Upper lobe of left lung (tissue), 4 donors: ENCODE measurements around the gene SIL1.

Experiments used
- POLR2A ChIP-seq, 4 donors: fragments of 450-650 bp; IDR thresholded peaks; one replicate each; pipeline ENCODE4 v1.5.1; 2016 to 2017; ENCODE audit warnings: antibody characterized with exemption in 4 of 4, mild to moderate bottlenecking in 2 of 4
- POLR2AphosphoS5 ChIP-seq, 2 donors: sonication (generic); formaldehyde crosslinking; IDR thresholded peaks; one replicate each; pipeline ENCODE4 v1.5.1; 2017; ENCODE audit warnings: antibody characterized with exemption in 2 of 2
- TF ChIP-seq, protein P1 (sequence below), 6 experiments: fragments of 450-650 bp in 4 of 6; fragments of 200-600 bp in 2 of 6; sonication (generic) in 2 of 6; IDR thresholded peaks; one replicate each; pipeline ENCODE4 v1.5.1; 2016 to 2019; ENCODE audit warnings: antibody characterized with exemption in 6 of 6

DNA sequence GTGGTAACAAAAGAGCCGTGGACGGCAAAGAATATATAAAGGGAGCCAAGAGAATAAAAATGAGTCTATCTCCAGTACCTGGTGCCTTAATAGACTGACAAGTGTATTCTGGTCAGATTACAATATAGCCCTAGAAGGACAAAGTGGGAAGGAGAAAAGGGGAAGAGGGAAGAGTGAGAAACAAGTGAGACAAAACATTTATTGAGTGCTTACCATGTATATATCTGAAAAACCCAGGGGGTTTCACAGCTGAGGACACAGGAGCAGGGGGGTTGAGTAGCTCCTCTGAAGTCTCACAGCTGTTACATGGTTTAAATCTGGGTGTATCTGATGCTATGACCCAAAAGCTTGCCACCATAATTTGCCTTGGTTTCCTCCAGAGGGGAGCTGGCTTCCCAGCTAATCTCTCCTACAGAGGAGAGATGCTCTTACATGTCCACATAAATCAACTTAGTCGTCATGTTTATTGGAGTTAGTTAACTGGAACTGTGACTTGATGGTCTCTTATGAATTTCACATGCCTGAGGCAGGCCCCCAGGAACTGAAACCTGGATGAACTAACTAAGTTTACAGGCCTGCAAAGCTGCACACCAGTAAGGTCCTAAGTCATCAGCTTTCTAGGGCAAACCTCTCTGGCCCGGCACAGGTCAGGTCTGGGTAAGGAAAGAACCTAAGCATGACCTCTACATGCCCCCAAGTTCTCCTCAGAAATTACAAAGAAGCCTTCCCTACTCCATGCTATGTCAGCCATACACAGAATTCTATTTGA lies 15.5 kb downstream of the SIL1 start:
- TF ChIP-seq, protein P1, sequence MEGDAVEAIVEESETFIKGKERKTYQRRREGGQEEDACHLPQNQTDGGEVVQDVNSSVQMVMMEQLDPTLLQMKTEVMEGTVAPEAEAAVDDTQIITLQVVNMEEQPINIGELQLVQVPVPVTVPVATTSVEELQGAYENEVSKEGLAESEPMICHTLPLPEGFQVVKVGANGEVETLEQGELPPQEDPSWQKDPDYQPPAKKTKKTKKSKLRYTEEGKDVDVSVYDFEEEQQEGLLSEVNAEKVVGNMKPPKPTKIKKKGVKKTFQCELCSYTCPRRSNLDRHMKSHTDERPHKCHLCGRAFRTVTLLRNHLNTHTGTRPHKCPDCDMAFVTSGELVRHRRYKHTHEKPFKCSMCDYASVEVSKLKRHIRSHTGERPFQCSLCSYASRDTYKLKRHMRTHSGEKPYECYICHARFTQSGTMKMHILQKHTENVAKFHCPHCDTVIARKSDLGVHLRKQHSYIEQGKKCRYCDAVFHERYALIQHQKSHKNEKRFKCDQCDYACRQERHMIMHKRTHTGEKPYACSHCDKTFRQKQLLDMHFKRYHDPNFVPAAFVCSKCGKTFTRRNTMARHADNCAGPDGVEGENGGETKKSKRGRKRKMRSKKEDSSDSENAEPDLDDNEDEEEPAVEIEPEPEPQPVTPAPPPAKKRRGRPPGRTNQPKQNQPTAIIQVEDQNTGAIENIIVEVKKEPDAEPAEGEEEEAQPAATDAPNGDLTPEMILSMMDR (IDR thresholded peaks at IDR 0.05), result no peak
- TF ChIP-seq POLR2AphosphoS5 (IDR thresholded peaks at IDR 0.05) (no peak), POLR2A (IDR thresholded peaks at IDR 0.05) (no peak)
